ENCODE measurements around the gene LANCL3.
"Not testable (repeated sequence)": the region's sequence is repeated elsewhere in the genome, so short reads cannot be mapped to it uniquely, and the experiment has no call there.

LANCL3 gene
- 0.24 to 1.0 reads per million in 2 donors for total RNA-seq

DNA sequence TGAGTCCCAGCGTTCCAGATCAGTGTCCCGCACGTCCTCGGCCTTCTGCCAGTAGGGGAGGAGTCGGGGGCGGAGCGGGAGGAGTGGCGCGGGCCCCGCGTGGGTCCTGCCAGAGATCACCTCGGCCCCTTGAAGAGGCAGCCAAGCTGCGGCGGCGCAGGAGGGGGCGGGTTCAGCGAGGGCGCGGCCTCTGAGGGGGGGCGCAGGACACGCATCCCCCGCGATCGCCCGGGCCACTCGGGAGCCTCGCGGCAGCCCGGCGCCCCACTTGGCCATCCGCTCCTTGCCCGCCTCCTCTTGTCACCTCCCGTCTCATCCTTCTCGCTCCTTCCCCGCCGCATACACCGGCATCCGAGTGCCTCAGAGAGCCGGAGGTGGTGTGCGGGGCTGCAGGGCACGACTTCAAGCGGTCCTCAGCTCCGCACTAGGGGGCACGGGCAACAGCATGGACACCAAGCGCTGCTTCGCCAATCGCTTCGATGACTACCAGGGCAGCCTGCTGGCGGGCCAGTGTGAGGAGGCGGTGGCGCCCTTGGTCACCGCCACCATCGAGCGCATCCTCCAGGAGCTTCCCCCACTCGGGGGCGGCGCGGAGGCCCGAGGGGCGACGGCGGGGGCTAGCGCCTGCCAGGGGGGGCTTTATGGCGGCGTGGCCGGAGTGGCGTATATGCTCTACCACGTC, at the start of gene LANCL3:
LANCL3 (plus strand) TSS at position 236 of the 682 bp plus-strand sequence; CDS start at position 446, 210 bp downstream.
- peak; percentile 1 for DNase-seq

DNA sequence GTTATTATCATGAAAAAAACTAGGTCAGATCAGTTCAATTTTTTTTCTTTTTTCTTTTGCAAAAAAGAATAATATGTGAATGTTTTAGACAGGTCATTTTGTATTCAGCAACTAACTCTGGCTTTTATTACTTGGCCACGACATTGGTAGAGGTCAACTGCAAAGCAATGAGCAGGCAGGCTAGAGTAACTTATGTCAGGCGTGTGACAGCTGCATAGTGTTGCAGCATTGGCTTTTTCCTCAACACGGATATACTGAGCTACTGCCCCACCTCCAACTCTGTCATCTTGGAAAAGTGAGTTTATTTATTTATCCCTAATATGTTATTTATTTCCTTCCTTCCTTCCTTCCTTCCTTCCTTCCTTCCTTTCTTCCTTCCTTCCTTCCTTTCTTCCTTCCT, 47.8 kb upstream of the LANCL3 start:
- DNase-seq = not testable (repeated sequence)

DNA sequence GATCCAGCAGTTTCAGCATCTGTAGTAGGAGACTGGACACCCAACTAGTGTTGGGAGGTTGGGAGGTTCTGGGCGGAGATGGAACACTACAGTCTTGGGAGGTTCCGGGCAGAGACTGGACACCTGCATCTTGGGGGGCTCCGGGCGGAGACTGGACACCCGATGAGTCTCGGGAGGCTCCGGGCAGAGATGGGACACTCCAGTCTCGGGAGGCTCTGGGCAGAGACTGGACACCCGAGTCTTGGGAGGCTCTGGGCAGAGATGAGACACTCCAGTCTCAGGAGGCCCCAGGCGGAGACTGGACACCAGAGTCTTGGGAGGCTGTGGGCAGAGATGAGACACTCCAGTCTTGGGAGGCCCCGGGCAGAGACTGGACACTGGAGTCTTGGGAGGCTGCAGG, 29.5 kb upstream of the LANCL3 start:
- DNase-seq = no peak

DNA sequence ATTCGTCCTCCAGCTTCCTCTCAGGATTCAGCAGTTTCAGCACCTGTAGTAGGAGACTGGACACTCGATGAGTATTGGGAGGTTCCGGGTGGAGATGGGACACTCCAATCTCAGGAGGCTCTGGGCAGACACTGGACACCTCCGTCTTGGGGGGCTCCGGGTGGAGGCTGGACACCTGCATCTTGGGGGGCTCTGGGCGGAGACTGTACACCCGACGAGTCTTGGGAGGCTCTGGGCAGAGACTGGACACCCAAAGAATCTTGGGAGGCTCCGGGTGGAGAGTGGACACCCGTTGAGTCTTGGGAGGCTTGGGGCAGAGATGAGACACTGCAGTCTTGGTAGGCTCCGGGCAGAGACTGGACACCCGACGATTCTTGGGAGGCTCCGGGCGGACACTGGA, 28.7 kb upstream of the LANCL3 start:
- DNase-seq = no peak

DNA sequence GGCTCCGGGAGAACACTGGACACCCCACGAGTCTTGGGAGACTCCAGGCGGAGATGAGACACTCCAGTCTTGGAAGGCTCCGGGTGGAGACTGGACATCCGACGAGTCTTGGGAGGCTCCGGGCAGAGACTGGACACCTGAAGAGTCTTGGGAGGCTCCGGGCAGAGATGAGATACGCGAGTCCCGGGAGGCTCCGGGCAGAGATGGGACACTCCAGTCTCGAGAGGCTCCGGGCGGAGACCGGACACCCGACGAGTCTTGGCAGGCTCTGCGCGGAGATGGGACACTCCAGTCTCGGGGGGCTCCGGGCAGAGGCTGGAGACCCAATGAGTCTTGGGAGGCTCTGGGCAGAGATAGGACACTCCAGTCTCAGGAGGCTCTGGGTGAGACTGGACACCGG, 28.1 kb upstream of the LANCL3 start:
- no peak for DNase-seq

DNA sequence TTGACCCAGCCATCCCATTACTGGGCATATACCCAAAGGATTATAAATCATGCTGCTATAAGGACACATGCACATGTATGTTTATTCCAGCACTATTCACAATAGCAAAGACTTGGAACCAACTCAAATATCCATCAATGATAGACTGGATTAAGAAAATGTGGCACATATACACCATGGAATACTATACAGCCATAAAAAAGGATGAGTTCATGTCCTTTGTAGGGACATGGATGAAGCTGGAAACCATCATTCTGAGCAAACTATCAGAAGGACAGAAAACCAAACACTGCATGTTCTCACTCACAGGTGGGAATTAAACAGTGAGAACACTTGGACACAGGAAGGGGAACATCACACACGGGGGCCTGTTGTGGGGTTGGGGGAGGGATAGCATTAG, 26.9 kb upstream of the LANCL3 start:
- DNase-seq = not testable (repeated sequence)

DNA sequence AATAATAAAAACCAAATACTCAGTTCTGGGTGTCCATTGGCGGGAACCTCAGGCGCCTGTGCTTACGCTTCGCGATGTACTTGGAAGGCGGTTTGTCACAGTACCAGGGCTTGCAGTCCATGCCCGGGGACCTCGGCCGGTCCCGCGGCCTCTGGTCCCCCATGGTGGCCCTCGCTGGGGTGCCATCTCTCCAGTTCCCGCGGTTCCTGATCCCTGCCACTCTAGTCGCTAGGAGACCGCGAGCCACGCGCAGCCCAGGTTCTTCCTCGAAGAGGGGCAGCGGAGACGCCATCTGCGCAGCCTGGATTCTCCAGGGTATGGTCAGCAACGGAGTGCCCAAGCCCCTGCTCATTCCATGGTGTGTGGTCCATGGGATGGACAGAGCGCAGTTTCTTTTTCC, 26.4 kb upstream of the LANCL3 start:
- no peak for DNase-seq

DNA sequence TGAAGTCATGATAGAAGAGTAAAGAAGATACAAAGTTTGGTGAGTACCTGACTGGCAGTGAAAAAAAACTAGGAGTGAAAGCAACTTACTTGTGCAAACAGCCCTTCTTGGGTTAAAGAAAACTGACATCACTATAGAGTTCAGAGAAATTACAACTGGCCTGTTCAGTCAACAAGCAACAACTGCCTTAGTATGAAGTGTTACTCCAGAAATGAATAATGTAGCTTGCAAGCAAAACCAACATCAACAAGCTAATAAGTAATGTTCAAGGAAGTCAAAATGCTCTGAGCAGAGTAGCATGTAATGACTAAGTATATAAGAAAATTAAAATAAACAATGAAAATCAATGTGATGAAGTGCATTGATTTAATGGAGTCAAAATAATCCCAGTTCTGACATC, 21.8 kb upstream of the LANCL3 start:
- DNase-seq = not testable (repeated sequence)

DNA sequence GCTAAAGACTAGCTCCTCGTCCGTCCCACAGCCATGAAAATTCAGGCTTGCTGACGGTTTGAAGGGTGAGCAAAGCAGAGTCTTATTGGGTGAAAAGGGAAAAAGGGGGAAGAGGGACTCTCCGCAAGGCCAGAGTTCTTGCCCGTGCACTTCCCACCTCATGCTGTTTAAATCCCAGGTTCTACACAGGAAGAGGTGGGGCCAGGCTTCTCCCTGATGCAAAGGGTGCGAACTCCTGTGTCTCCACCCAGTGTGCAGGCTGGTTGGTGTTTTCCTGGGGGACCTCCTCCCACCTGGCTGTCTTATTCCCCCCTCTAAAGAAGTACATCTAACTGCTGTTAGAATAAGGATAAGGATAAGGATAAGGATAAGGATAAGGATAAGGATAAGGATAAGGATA, 18.0 kb upstream of the LANCL3 start:
- DNase-seq = no peak

DNA sequence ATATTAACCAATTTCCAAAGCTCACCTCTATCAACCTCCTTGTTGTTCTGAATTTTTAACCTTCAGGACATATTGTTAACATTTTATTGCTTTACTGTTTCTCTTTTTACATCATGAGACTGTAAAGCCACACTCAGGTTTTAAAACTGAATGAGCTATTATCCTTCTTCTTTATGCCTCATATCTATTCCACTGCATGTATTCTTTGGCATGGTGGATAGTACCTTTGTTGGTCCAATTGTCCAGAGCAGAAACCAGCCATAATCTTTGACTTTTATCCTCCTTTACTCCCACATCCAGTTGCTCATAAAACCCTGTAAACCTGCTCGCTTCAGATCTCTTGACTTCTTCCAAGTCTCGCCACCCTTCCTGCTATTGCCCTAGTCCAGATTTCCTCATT, 6.2 kb upstream of the LANCL3 start:
- DNase-seq = not testable (repeated sequence)

DNA sequence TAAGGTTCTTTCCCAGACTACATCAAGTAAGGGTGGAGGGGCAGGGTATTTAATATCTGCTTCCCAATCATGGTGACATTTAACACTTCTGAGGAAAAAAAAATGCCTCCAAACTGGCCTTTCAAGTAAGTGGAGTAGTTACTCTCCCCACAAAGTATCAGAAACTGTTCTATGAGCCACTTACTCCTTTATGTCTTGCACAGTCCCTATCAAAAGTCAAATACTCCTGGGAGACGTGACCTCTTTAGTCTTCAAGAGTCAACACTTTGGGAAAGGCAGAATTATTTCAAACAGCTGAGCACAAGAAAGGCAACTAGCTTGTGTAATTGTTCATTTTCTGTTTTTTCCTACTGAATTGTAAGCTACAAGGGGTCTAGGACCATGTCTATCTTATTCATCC, 1.1 kb upstream of the LANCL3 start:
- DNase-seq = not testable (repeated sequence)

DNA sequence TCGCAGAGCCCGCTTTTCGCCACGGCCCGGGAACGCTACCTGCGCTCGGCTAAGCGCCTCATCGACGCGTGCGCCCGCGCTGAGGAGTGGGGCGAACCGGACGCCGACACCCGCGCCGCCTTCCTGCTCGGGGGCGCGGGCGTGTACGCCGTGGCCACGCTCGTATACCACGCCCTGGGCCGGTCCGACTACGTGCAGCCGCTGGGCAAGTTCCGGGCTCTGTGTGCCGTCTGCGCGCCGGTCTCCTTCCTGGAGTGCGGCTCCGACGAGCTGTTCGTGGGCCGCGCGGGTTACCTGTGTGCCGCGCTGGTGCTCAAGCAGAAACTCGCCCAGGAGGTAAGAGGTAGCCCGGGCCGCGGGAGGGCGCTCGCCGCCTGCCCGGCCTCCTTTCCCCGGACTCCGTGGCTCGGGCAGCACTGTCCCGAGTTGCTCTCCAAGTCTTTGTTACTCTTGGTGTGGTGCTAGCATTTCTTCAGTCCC, 687 bp downstream of the LANCL3 start:
- DNase-seq = not testable (repeated sequence)

DNA sequence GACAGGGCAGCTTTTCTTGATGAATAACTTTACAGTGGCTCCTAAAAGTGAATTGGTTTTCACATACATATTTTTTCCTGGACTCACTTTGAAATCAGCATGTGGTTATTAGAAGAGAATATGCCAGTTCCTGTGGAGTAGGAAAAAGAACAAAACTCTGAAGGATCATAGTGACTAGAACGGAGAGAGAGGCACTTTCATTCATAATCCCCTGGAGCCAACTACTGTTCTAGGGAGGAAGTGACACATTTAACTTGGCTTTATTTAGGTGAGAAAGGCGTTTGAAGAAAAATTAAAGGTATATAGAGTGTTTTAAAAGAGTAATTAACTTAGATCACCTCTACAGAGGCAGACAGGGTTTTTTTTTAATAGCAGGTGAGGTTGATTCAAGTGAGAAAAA, 1.7 kb downstream of the LANCL3 start:
- not testable (repeated sequence) for DNase-seq

DNA sequence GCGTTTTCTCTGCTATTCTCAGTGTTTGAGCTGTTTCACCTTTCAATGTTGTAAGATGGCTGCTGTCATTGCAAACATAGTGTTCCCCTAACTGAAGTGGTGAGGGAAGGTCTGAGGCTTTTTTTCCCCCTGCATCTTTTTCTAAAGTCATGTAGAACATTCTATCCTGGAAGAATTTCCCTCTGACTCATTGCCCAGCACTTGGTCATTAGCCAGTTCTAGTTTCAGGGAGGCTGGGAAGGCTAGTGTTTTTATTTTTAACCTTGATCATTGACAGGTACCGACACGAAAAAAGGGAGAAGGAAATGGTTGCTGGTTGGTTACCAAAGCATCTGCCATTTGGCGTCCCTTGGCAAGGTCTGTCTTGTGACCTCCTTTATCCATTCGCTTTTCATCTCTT, 6.6 kb downstream of the LANCL3 start:
- DNase-seq = no peak

DNA sequence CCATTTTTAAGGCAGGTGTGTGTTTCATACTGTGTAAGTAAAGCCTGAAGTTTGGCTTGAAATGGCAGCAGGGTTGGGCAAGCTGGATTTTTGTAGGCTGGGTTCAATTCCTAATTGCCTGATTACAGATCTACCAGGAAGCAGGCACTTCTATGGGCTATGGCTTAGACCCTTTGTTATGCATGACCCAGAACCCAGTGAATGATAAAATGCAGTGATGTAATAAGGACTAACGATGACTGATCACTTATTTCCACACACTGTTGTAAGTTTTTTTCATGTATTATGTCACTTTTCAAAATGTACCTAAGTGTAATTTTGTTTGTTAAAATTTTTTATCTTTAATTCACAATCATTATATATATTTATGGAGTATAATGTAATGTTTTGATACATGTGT, 8.6 kb downstream of the LANCL3 start:
- DNase-seq = no peak

DNA sequence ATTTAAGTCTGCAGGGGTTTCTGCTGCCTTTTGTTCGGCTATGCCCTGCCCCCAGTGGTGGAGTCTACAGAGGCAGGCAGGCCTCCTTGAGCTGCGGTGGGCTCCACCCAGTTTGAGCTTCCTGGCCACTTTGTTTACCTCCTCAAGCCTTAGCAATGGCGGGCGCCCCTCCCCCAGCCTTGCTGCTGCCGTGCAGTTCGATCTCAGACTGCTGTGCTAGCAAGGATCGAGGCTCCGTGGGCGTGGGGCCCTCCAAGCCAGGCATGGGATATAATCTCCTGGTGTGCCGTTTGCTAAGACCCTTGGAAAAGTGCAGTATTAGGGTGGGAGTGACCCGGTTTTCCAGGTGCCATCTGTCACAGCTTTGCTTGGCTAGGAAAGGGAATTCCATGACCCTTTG, 15.9 kb downstream of the LANCL3 start:
- not testable (repeated sequence) for DNase-seq

DNA sequence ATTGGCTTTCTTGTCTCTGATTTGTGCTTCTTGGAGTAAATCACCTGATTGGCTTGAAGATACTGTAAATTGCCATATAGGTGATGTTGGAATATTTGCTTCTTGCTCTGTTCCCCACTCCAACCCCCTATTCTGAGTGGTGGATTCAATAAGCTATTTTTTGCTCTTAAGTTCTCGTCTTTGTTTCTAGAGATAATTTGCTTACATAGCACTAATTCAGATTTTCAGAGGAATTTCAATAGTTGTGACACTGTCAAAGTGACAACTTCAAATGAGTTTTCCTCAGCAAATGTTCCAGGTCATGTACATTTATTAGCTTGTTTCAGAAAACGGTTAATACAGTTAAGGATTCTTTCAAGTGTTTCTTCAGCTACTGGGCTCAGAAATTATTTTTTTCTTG, 18.6 kb downstream of the LANCL3 start:
- DNase-seq = no peak

DNA sequence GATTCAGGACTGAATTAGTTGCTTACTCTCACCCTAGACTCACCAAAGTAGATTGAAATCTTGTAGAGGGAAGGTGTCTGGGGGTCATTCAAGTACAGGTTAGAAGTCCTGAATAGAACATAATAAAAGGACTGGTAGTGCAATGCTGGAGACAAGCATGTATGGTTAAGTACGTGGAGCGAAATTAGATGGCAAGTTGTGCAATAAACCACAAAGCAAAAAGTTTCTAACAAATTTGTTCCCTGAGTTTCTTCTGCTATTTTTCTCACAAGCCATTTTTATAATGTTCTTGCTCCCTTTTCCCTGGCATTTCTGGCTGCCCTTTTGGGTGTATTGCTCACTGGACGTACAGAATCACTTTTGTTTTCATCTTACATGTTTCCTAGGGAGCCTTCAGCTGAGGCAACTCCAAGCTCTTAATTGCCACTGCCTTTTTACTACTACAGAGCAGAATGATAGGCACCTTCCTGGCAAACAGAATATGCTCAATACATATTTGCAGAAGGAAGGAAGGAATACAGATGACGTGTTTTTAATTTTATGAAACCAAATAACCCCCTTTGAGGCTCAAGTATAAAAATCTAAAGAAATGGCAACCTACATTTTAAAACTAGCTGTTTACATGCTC, 23.4 kb downstream of the LANCL3 start:
- no peak for DNase-seq

DNA sequence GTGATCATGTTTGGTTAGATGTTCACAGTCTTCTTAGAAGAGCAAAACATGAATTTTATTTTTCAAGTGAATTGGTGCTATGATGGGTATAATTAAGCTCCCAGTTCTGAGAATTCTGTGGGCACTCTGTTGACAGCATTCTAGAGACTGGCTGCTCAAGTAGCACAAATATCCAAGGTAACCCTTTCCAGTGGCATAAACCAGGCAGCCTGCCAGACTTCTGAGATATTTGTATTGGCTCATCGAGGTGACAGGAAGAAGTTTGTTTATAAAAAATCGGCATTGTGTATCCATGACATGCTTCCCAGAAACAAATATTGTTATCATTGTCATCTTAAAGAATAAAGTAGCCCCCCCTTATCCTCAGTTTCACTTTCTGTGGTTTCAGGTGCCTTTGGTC, 28.3 kb downstream of the LANCL3 start:
- no peak for DNase-seq

DNA sequence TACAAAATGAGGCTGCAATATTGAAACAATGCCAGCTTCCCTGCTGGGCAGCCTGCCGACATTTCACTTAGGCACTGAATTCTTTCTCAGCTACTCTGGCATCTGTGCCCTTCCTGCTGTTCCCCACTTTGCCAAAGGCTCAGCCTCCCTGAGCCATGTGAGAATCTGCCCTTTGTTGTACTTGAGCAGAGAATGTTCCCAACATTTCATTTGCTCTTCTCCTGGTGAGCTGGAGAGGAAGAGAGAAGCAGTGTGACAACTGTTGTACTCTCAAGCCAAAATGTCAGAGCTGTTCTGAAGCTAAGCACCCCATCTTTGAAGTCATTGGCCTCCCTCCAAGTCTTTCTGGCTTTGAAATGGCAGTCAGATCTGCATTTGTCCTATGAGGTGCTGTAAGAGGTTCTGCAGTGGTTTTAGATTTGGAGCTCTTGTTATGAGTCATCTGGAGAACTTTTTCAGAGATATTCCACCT, 32.5 kb downstream of the LANCL3 start:
- DNase-seq = no peak

DNA sequence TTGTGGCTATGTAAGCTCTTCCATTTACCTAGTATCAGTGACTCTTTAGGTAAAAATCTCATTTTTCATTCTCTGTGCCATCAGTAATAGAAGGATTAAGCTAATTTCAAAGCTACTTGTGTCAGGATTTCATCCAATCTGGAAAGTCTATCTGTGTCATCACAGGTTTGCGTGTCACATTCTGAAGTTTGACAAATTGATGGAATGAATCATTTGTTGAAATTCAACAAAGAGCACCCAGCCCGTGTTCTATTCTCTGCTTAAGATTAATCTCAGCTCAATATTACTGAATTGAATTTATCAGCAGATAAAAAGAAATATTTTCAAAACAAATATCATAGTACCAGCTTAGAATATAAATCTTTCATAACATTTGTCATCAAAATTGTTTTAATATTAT, 35.8 kb downstream of the LANCL3 start:
- no peak for DNase-seq

DNA sequence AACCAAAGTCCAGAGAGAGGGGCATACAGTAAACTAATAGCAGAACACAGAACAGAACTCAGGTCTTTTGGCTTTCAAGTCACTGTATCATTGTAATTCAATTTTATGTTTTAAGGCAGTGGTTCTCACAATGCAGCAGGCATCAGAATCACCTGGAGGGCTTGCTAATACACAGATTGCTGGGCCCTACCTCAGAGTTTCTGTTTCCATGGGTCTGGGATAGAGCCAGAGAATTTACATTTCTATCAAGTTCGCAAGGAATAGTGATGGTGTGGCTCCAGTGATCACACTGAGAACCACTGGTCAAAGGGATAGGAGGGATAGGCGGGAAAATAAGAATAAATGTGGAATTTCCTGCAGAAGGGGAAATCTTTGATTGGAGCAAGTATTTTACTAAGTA, 36.7 kb downstream of the LANCL3 start:
- no peak for DNase-seq

DNA sequence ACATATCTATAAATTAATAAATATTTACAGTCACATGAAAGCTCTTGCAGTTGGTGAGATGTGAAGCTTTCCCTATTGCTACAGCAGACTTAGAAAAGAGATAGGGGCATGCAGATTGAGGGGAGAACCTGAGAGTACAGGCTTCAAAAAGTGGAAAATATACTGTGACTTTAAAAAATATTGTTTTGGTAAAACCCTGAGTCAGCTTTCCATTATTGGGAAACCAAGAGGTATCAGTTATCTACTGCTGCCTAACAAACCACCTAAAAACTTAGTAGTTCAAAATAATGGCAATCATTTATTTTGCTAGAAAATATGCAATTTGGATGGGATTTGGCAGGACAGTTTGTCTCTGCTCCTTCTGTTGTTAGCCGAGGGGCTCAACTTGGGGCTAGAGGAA, 38.3 kb downstream of the LANCL3 start:
- DNase-seq = no peak

DNA sequence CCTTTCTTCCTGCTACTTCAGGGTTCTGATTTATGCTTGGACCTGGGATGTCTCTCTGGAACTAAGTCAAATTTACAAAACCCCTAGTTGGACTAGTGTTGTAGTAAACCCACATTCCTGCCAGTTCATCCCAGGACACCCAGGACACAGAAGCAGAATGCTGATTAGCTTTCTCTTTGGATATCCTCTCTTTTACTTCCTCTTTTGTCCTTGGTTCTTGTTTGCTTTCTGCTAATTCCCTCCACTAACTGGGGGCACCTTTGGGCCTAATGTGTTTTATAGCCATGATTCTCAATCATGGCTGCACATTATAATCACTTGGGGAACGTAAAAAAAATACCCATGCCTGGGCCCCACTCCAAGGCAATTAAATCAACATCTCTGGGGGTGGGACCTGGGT, 42.5 kb downstream of the LANCL3 start:
- DNase-seq = no peak

DNA sequence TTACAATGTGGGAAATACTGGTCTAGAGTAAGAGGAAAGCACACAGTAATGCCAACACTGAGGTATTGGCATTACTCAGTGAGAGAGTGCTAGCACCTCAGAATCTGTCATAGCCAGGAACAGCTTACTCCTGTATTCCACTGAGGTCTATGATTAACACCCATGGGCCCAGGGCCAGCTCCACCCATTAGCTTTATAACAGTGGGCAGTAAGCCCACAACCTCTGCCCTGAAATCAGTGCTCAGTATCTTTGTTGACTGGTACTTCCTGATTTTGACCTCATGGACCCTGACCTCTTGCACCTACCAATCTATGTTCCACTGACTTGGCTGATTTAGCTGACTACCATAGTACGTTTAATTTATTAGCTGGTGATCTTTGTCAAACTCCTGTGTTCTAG, 56.1 kb downstream of the LANCL3 start:
- no peak for DNase-seq
